Body of pancreas (tissue), 4 donors: Measurements from ENCODE around the gene SCN7A.

Source experiments
- POLR2A ChIP-seq, 3 donors: fragments of 450-650 bp; IDR thresholded peaks; one replicate each; pipeline ENCODE4 v1.6.1; 2016; ENCODE audit warnings: antibody characterized with exemption in 3 of 3, mild to moderate bottlenecking in 2 of 3
- TF ChIP-seq, protein P1 (sequence below), 7 experiments: fragments of 450-650 bp in 4 of 7; fragments of 200-600 bp in 3 of 7; sonication (generic) in 3 of 7; IDR thresholded peaks; one replicate each; pipeline ENCODE4 v1.5.1; 2016 to 2019; ENCODE audit warnings: antibody characterized with exemption in 7 of 7

DNA sequence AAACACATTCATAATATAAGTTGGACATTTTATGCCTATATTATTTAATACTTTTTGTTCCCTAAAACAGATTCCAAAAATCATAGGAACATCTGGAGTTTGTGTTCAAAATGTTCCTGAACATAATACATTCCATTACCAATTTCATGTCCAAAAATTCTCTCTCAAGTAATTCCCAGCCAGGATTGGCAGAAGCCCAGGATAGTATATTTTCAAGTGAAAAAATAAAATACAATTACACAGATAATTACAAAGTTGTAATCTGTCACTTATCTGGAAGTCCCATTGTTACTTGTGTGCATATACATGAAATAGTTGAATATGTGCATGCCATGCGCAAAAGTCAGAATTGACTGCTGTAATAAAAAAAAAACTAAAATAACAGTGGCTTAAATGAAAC is 5.2 kb upstream of the SCN7A start:
- TF ChIP-seq, protein P1, sequence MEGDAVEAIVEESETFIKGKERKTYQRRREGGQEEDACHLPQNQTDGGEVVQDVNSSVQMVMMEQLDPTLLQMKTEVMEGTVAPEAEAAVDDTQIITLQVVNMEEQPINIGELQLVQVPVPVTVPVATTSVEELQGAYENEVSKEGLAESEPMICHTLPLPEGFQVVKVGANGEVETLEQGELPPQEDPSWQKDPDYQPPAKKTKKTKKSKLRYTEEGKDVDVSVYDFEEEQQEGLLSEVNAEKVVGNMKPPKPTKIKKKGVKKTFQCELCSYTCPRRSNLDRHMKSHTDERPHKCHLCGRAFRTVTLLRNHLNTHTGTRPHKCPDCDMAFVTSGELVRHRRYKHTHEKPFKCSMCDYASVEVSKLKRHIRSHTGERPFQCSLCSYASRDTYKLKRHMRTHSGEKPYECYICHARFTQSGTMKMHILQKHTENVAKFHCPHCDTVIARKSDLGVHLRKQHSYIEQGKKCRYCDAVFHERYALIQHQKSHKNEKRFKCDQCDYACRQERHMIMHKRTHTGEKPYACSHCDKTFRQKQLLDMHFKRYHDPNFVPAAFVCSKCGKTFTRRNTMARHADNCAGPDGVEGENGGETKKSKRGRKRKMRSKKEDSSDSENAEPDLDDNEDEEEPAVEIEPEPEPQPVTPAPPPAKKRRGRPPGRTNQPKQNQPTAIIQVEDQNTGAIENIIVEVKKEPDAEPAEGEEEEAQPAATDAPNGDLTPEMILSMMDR (IDR thresholded peaks at IDR 0.05) = no peak
- TF ChIP-seq POLR2A (IDR thresholded peaks at IDR 0.05) = no peak
